Neuron (in vitro differentiated cells): ENCODE measurements around the gene VASP.

Experiments used
- H2AFZ ChIP-seq: one replicate; pipeline ENCODE4 v1.6.1; 2013; ENCODE audit warnings: low read depth, mild to moderate bottlenecking, inconsistent platforms, low read length, moderate library complexity
- H3K27me3 ChIP-seq: one replicate; pipeline ENCODE4 v1.6.1; 2013; ENCODE audit warnings: low read length; ENCODE audit not compliant: insufficient read depth
- H3K36me3 ChIP-seq: one replicate; pipeline ENCODE4 v1.6.1; 2013; ENCODE audit warnings: low read length; ENCODE audit not compliant: insufficient read depth
- H3K4me1 ChIP-seq: one replicate; pipeline ENCODE4 v1.6.1; 2013; ENCODE audit warnings: low read length; ENCODE audit not compliant: insufficient read depth
- H3K4me3 ChIP-seq: 2 replicates; pipeline ENCODE4 v1.5.1; 2013; ENCODE audit warnings: mild to moderate bottlenecking, low read length, moderate library complexity
- H3K9me3 ChIP-seq: one replicate; pipeline ENCODE4 v1.6.1; 2013; ENCODE audit warnings: low read length

VASP gene

GRCh38 chr19:45518469-45518826, 11.2 kb downstream of the VASP start:
- H3K9me3 ChIP-seq: no peaks in the 10 kb centered on the region
- no peak overlapping the region for H3K4me3 ChIP-seq
- no peaks in the 10 kb centered on the region for H3K4me1 ChIP-seq
- no peak overlapping the region for H2AFZ ChIP-seq
- H3K36me3 ChIP-seq: peaks cover 12% of the 10 kb centered on the region
- no peaks in the 10 kb centered on the region for H3K27me3 ChIP-seq

- peaks cover 31% of the 10 kb centered on the region for H3K36me3 ChIP-seq
- no peaks in the 10 kb centered on the region for H3K4me1 ChIP-seq
- H3K27me3 ChIP-seq: no peaks in the 10 kb centered on the region
- no peak overlapping the region for H3K4me3 ChIP-seq
- H2AFZ ChIP-seq: no peak overlapping the region
- no peaks in the 10 kb centered on the region for H3K9me3 ChIP-seq
Measured at GRCh38 chr19:45522010-45522941, 15.0 kb downstream of the VASP start.

DNA sequence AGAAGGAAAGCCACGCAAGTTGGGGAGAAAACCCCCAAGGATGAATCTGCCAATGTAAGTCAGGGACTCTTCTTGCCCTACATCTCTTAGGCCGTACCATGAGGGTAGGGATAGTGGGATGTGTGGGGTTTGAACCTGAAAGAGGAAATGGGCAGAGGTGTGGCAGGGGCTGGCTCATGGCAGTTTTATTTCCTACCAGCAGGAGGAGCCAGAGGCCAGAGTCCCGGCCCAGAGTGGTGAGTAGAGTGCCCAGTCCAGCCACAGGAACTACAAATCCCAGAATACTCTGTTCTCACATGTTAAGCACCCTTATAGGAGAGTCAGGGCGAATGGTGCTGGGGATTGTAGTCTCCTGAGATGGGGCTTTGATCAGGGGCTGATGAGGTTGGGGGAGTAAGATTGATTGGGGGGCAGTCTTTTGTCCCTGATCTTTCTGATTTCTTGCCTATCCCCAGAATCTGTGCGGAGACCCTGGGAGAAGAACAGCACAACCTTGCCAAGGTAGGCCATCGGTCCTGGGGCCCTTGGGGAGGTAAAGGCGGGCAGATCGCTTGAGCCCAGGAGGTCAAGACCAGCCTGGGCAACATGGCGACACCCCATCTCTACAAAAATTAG, 16.5 kb downstream of the VASP start:
- no peak overlapping the region for H3K4me3 ChIP-seq
- H2AFZ ChIP-seq: no peak overlapping the region
- H3K4me1 ChIP-seq: no peaks in the 10 kb centered on the region
- no peaks in the 10 kb centered on the region for H3K9me3 ChIP-seq
- no peaks in the 10 kb centered on the region for H3K27me3 ChIP-seq
- peaks cover 31% of the 10 kb centered on the region for H3K36me3 ChIP-seq

- Histone ChIP-seq H3K36me3 (peaks cover 31% of the 10 kb centered on the region), H2AFZ (no peak overlapping the region), H3K27me3 (no peaks in the 10 kb centered on the region), H3K4me1 (no peaks in the 10 kb centered on the region), H3K9me3 (no peaks in the 10 kb centered on the region), H3K4me3 (no peak overlapping the region)
Measured at GRCh38 chr19:45524575-45525129, 17.4 kb downstream of the VASP start.

GRCh38 chr19:45526143-45526542, 18.9 kb downstream of the VASP start:
- H3K27me3 ChIP-seq: no peaks in the 10 kb centered on the region
- H2AFZ ChIP-seq: no peak overlapping the region
- H3K4me1 ChIP-seq: no peaks in the 10 kb centered on the region
- no peaks in the 10 kb centered on the region for H3K9me3 ChIP-seq
- H3K4me3 ChIP-seq: no peak overlapping the region
- peaks cover 26% of the 10 kb centered on the region for H3K36me3 ChIP-seq

GRCh38 chr19:45526971-45527370, 19.7 kb downstream of the VASP start:
- H3K4me1 ChIP-seq: no peaks in the 10 kb centered on the region
- H3K27me3 ChIP-seq: no peaks in the 10 kb centered on the region
- H3K4me3 ChIP-seq: no peak overlapping the region
- H3K36me3 ChIP-seq: peaks cover 25% of the 10 kb centered on the region
- no peak overlapping the region for H2AFZ ChIP-seq
- no peaks in the 10 kb centered on the region for H3K9me3 ChIP-seq

DNA sequence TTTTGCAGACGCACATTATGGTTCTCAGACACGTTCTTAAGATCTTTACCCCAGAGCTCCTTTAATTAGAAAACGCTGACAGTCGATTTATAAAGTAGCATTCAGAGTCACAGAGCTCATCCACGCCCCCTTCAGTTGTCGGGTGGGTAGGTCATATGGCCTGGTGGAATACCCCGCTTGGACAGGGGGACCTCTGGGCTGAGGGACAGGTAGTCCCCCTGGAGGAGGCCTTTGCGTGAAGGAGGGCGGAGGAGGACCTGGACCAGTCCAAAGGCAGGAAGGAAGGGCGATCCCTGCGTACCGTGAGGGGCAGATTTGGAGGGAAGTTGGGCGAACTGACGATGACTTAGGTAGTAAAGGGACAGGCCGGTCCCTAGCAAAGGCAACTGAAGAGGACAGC, 20.5 kb downstream of the VASP start:
- H3K4me3 ChIP-seq: no peak overlapping the region
- no peaks in the 10 kb centered on the region for H3K27me3 ChIP-seq
- H2AFZ ChIP-seq: no peak overlapping the region
- H3K9me3 ChIP-seq: no peaks in the 10 kb centered on the region
- H3K36me3 ChIP-seq: peaks cover 25% of the 10 kb centered on the region
- no peaks in the 10 kb centered on the region for H3K4me1 ChIP-seq

DNA sequence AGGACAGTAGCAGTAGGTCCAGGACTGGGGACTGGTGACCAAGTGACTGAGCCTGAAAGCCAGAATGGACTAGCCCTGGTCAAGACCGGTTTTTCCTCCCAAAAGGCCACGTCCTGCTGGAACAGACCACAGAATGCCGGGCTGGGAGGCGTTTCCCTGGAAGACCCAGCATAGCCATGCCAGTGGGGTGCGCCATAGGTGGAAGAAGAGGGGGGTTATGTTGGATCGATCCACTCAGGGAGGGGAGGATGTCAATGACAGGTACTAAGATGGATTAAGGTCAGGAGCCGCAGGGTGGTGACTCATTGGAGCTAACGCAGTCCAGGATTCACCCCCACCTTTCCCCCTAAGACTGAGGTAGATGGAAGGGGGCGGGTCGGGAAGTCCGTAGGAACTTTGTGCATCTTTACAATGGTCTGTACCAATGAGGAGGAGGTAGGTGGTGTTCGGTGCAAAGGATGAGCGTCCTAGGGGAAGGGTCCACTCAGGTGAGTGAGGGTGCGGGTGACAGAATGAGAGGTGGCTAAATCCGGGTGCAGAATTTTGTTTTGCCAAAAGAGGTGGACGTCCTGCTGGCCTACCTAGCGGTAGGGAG, 21.0 kb downstream of the VASP start:
- no peaks in the 10 kb centered on the region for H3K4me1 ChIP-seq
- H3K4me3 ChIP-seq: no peak overlapping the region
- no peak overlapping the region for H2AFZ ChIP-seq
- H3K27me3 ChIP-seq: no peaks in the 10 kb centered on the region
- no peaks in the 10 kb centered on the region for H3K9me3 ChIP-seq
- H3K36me3 ChIP-seq: peaks cover 25% of the 10 kb centered on the region

GRCh38 chr19:45528744-45529419, 21.6 kb downstream of the VASP start:
- no peak overlapping the region for H3K4me3 ChIP-seq
- H3K9me3 ChIP-seq: no peaks in the 10 kb centered on the region
- peaks cover 25% of the 10 kb centered on the region for H3K36me3 ChIP-seq
- no peak overlapping the region for H2AFZ ChIP-seq
- no peaks in the 10 kb centered on the region for H3K27me3 ChIP-seq
- no peaks in the 10 kb centered on the region for H3K4me1 ChIP-seq

- H2AFZ ChIP-seq: no peak overlapping the region
- H3K9me3 ChIP-seq: no peaks in the 10 kb centered on the region
- peaks cover 24% of the 10 kb centered on the region for H3K36me3 ChIP-seq
Measured at GRCh38 chr19:45529420-45529785, 22.1 kb downstream of the VASP start.

DNA sequence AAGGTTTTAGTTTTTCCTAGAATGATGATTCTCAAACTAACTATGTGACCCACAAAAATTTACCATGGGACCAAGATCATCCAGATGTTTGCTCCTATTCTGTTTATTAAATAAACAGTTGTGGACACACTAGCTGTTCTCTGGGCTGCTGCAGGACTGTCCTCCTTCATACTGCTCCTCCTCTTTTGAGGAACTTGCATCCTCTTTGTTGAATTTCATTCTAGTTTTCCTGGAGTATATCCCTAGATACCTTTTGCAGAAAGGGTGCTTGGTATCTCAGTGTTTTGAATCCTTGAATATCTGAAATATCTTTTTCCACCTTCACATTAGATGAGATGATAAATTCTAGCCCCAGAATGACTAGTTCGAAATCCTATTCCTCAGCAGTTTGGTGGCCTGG, 24.1 kb downstream of the VASP start:
- no peaks in the 10 kb centered on the region for H3K27me3 ChIP-seq
- no peak overlapping the region for H2AFZ ChIP-seq
- no peaks in the 10 kb centered on the region for H3K9me3 ChIP-seq
- no peaks in the 10 kb centered on the region for H3K4me1 ChIP-seq
- peaks cover 9% of the 10 kb centered on the region for H3K36me3 ChIP-seq
- H3K4me3 ChIP-seq: no peak overlapping the region

More at GRCh38 chr19:45529420-45529785, 22.1 kb downstream of the VASP start:
- H3K4me3 ChIP-seq: no peak overlapping the region
- no peaks in the 10 kb centered on the region for H3K4me1 ChIP-seq
- no peaks in the 10 kb centered on the region for H3K27me3 ChIP-seq

DNA sequence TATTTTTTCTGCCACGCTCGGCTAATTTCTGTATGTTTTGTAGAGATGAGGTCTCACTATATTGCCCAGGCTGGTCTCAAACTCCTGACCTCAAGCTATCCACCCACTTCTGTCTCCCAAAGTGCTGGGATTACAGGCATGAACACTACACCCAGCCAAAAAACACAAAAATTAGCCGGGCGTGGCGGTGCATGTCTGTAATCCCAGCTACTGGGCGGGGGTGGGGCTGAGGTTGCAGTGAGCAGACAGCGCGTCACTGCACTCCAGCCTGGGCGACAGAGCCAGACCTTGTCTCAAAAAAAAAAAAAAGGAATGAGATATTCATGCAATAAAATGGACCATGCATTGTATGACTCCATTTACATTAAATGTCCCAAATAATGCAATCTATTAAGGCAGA, 32.2 kb downstream of the VASP start:
- Histone ChIP-seq H3K27me3 (no peaks in the 10 kb centered on the region), H3K4me1 (no peaks in the 10 kb centered on the region), H2AFZ (no peak overlapping the region), H3K9me3 (no peaks in the 10 kb centered on the region), H3K36me3 (no peaks in the 10 kb centered on the region), H3K4me3 (no peak overlapping the region)

GRCh38 chr19:45542234-45542668, 35.0 kb downstream of the VASP start:
- Histone ChIP-seq H3K4me1 (no peaks in the 10 kb centered on the region), H3K36me3 (no peaks in the 10 kb centered on the region)

More at GRCh38 chr19:45542234-45542668, 35.0 kb downstream of the VASP start:
- Histone ChIP-seq H3K9me3 (no peaks in the 10 kb centered on the region), H2AFZ (no peak overlapping the region), H3K27me3 (no peaks in the 10 kb centered on the region), H3K4me3 (no peak overlapping the region)
